Loucy (cell line): ENCODE results near the gene NSF.

Experiments
- H2AFZ ChIP-seq: fragments of 200-600 bp; sonication (generic); 2 replicates; pipeline ENCODE4 v1.6.0; 2016; ENCODE audit warnings: antibody characterized with exemption, mild to moderate bottlenecking, low read length, moderate library complexity
- H3F3A ChIP-seq: fragments of 200-600 bp; 2 replicates; pipeline ENCODE4 v1.6.0; 2016; ENCODE audit warnings: antibody characterized with exemption, low read depth, mild to moderate bottlenecking
- H3K27me3 ChIP-seq: fragments of 200-600 bp; sonication (generic); 2 replicates; pipeline ENCODE4 v1.6.1; 2014; ENCODE audit warnings: low read length, mild to moderate bottlenecking; ENCODE audit not compliant: insufficient read depth, poor library complexity, severe bottlenecking
- H3K36me3 ChIP-seq: fragments of 200-600 bp; sonication (generic); 2 replicates; pipeline ENCODE4 v1.6.1; 2016; ENCODE audit warnings: low read length; ENCODE audit not compliant: insufficient read depth
- H3K4me1 ChIP-seq: fragments of 200-600 bp; sonication (generic); 2 replicates; pipeline ENCODE4 v1.5.1; 2014; ENCODE audit warnings: low read length, mild to moderate bottlenecking; ENCODE audit not compliant: insufficient read depth, poor library complexity, severe bottlenecking
- H3K4me2 ChIP-seq: fragments of 200-600 bp; sonication (generic); 2 replicates; pipeline ENCODE4 v1.6.0; 2014; ENCODE audit warnings: antibody characterized with exemption, low read length, low read depth, mild to moderate bottlenecking; ENCODE audit not compliant: poor library complexity, severe bottlenecking
- H3K4me3 ChIP-seq: fragments of 200-600 bp; sonication (generic); 2 replicates; pipeline ENCODE4 v1.5.1; 2014; ENCODE audit warnings: low read length, mild to moderate bottlenecking, mixed read lengths; ENCODE audit not compliant: poor library complexity, severe bottlenecking
- H3K79me2 ChIP-seq: fragments of 200-600 bp; sonication (generic); 2 replicates; pipeline ENCODE4 v1.6.1; 2014; ENCODE audit warnings: low read length; ENCODE audit not compliant: insufficient read depth
- H3K9ac ChIP-seq: fragments of 200-600 bp; sonication (generic); 2 replicates; pipeline ENCODE4 v1.6.0; 2014; ENCODE audit warnings: mild to moderate bottlenecking, low read depth, low read length, moderate library complexity; ENCODE audit not compliant: poor library complexity, severe bottlenecking
- H3K9me2 ChIP-seq: fragments of 200-600 bp; sonication (generic); replicated peaks from 2 replicates; pipeline ENCODE4 v1.6.1; 2016; ENCODE audit warnings: low read depth, low read length, mixed read lengths
- H3K9me3 ChIP-seq: fragments of 200-600 bp; sonication (generic); 2 replicates; pipeline ENCODE4 v1.6.1; 2014; ENCODE audit warnings: mild to moderate bottlenecking, antibody characterized with exemption, low read length, low read depth; ENCODE audit not compliant: insufficient read depth
- H4K20me1 ChIP-seq: fragments of 200-600 bp; sonication (generic); 2 replicates; pipeline ENCODE4 v1.6.0; 2014; ENCODE audit warnings: antibody characterized with exemption, low read length, mild to moderate bottlenecking; ENCODE audit not compliant: insufficient read depth, poor library complexity, severe bottlenecking
- EZH2phosphoT487 ChIP-seq: fragments of 200-600 bp; IDR thresholded peaks from 2 replicates; pipeline ENCODE4 v1.6.1; 2018; ENCODE audit warnings: antibody characterized with exemption, mild to moderate bottlenecking, moderate library complexity, borderline replicate concordance
- TF ChIP-seq, protein P1 (sequence below): fragments of 200-600 bp; sonication (generic); conservative IDR thresholded peaks from 2 replicates; pipeline ENCODE4 v1.5.1; 2014; ENCODE audit warnings: mild to moderate bottlenecking, antibody characterized with exemption, low read length

NSF gene

DNA sequence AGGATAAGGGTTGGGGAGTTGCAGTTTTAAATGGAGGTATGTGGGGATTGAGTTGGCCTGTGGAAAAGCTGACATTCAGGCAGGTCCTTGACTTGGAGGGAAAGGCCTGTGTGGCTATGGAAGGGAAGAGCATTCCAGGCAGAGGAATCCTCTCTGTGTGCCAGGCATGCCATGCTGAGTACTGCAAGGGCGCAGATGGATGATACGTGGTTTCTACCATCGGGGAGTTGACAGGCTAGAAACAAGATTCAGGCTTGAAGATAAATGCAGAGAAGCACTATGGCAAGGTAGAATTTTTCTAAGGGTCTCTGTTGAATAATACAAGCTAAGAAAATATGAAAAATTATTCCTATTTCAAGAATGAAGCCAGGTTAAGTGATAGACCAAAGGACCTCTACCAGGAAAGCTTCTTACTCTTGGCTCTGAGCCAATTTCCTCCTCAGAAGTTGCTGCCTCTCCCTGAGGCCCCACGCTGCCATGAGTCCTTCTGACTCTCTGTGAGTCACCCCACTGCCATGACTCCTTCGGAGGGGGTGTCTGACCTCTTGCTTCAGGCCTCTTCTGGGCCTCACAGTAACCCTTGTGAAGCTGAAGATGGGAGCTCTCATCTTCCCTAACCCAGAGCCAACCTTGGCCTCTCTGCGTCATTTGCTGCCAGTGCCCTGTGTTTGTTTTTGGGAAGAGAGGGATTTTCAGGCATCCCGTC is 152.2 kb downstream of the NSF start:
- TF ChIP-seq, protein P1, sequence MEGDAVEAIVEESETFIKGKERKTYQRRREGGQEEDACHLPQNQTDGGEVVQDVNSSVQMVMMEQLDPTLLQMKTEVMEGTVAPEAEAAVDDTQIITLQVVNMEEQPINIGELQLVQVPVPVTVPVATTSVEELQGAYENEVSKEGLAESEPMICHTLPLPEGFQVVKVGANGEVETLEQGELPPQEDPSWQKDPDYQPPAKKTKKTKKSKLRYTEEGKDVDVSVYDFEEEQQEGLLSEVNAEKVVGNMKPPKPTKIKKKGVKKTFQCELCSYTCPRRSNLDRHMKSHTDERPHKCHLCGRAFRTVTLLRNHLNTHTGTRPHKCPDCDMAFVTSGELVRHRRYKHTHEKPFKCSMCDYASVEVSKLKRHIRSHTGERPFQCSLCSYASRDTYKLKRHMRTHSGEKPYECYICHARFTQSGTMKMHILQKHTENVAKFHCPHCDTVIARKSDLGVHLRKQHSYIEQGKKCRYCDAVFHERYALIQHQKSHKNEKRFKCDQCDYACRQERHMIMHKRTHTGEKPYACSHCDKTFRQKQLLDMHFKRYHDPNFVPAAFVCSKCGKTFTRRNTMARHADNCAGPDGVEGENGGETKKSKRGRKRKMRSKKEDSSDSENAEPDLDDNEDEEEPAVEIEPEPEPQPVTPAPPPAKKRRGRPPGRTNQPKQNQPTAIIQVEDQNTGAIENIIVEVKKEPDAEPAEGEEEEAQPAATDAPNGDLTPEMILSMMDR = no peak
- no peak for TF ChIP-seq EZH2phosphoT487
- H3K4me2 ChIP-seq = no peak overlapping the region
- H3K79me2 ChIP-seq = no peaks in the 10 kb centered on the region
- H3K27me3 ChIP-seq = no peaks in the 10 kb centered on the region
- no peaks in the 10 kb centered on the region for H3K36me3 ChIP-seq
- no peak overlapping the region for H3K4me3 ChIP-seq
- H3K9me3 ChIP-seq = no peaks in the 10 kb centered on the region
- H4K20me1 ChIP-seq = no peaks in the 10 kb centered on the region
- H2AFZ ChIP-seq = no peak overlapping the region
- no peak overlapping the region for H3K9ac ChIP-seq
- H3K9me2 ChIP-seq = no peaks in the 10 kb centered on the region
- H3K4me1 ChIP-seq = peaks cover 6% of the 10 kb centered on the region
- H3F3A ChIP-seq = no peaks in the 10 kb centered on the region

DNA sequence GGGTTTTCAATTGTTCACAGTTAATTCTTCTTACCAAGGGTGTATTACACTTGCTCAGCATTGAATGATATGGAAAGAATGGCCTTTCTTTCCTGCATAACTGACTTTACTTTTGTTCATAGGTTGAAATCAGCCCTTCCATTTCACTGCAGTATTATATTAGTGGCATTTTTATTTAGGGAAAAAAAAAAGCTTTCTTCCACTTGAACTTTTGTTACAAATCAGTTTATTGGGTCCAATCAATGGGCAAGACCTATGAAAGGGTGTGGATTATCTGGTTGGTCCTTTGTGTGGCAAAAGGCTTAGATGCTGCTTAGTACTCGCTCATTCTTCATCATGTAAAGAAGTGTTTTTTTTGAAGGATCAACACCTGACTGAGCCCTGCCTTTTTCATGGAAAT is 154.0 kb downstream of the NSF start:
- Histone ChIP-seq H3K36me3 (no peaks in the 10 kb centered on the region; the same call in 1 of the 2 replicates), H4K20me1 (no peaks in the 10 kb centered on the region), H2AFZ (no peak overlapping the region), H3K4me2 (no peak overlapping the region), H3K9me2 (no peaks in the 10 kb centered on the region), H3K4me3 (no peak overlapping the region), H3K9ac (no peak overlapping the region), H3K79me2 (no peaks in the 10 kb centered on the region), H3K27me3 (no peaks in the 10 kb centered on the region), H3K4me1 (peaks cover 6% of the 10 kb centered on the region), H3K9me3 (no peaks in the 10 kb centered on the region), H3F3A (no peaks in the 10 kb centered on the region)
- TF ChIP-seq EZH2phosphoT487 = no peak
- TF ChIP-seq, protein P1 = no peak

DNA sequence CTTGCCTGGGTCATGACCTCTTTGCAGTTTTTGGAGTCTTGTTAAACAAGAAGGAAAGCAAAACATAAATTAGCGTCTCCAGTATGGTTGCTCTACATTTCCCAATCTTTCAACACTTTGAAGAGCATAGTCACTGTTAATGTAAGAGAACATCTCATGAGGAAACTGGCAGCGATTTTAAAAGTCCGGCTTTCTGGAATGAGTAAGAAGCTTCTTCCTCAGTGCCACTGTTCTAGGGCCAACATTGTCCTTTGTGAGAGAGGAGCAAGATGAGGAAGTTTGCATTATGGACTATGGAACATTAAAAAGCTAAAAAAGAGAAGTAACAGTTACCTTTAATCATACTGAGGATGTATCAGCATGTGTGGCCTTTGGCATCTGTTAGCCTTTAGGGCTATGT is 154.9 kb downstream of the NSF start:
- Histone ChIP-seq H3K4me3 (no peak overlapping the region), H3K9me3 (no peaks in the 10 kb centered on the region), H4K20me1 (no peaks in the 10 kb centered on the region), H3K27me3 (no peaks in the 10 kb centered on the region), H3K79me2 (no peaks in the 10 kb centered on the region), H3K9ac (no peak overlapping the region), H3K36me3 (no peaks in the 10 kb centered on the region; the same call in 1 of the 2 replicates), H3K9me2 (no peaks in the 10 kb centered on the region), H3K4me1 (peaks cover 6% of the 10 kb centered on the region), H3K4me2 (no peak overlapping the region), H3F3A (no peaks in the 10 kb centered on the region), H2AFZ (no peak overlapping the region)
- TF ChIP-seq, protein P1 = no peak
